Measurements from ENCODE around the gene FNBP1L. TPM values are rescaled to one million over a fixed set of nuclear protein-coding genes. Genes with fewer than 3 reads are reported as not detected.
A peak's percentile ranks its signal among the peaks of the same experiment; 100 is the strongest.
"Not testable (repeated sequence)": the region's sequence is repeated elsewhere in the genome, so short reads cannot be mapped to it uniquely, and the experiment has no call there.

The FNBP1L gene
- polyA plus RNA-seq, 6 donors from 2014 or later, result 1.6 to 4.6 (median 2.2) TPM; not detected in 1

GRCh38 chr1:93591291-93591675 is 143.4 kb downstream of the FNBP1L start:
- peaks cover 18 to 30% (median 22%) of the 10 kb centered on the region in 3 donors for H3K4me1 Mint-ChIP-seq
- not testable (repeated sequence) for H3K9me3 Mint-ChIP-seq; DNase-seq; ATAC-seq (ENCODE audit: low read depth in 2 of 2); H3K27me3 Mint-ChIP-seq
- peaks cover 15 to 17% of the 10 kb centered on the region in 2 donors for H3K36me3 Mint-ChIP-seq
- peak overlapping the region in 1 of 6 donors; percentile 76 for H3K27ac Mint-ChIP-seq
- peak overlapping the region in 3 of 8 donors; percentile 70 to 75 (median 74) for H3K4me3 Mint-ChIP-seq

DNA sequence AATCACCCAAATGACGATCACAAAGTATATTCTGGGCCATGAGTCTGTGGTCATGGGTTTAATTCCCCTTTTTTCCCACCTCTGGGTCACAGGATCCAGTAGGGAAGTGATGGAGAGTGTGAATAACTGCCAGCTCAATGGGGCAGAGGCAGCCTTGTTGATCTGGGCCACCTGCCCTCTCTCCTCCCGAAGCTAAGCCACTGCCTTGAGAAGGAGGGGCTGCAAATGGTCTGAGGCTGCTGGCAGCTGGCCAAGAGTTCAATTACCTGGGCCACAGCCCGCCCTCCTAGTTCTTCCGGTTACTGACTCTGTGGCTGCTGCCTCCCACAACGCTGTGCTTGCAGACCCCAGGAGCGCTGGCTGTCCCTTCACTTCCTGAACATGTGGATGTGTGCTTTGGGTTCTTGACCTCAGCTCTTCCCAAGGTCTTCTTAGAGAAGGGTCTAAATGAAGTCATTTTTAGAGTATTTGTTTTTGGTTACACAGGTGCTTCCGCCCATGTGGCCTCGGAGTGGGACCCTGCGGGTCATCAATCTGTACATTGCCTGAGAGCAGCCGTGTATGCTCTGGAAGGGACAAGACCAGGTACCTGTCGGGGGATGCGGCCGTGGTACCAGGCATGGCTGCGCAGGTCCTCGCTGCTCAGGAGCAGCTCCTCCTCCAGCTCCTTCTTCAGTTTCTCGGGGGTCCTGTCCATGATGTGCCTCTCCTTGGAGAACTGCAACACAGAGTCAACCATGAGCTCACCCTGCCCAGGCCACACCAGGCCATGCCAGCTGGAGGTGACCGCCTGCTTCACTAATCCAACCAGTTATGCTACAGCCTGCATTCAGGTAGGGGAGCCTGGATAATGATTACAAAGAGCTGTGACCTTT is 144.0 kb downstream of the FNBP1L start:
- Mint-ChIP-seq H3K36me3 (peaks cover 13 to 17% of the 10 kb centered on the region in 2 donors), H3K4me1 (peaks cover 18 to 30% (median 22%) of the 10 kb centered on the region in 3 donors), H3K27ac (peak overlapping the region in 4 of 6 donors; percentile 76 to 93 (median 84)), H3K4me3 (peak overlapping the region in 6 of 8 donors; percentile 59 to 88 (median 72)), H3K27me3 (no peaks in the 10 kb centered on the region), H3K9me3 (no peaks in the 10 kb centered on the region)
- DNase-seq, result peak; percentile 31
- ATAC-seq (ENCODE audit: low read depth in 2 of 2), result peak; percentile 68 to 72

DNA sequence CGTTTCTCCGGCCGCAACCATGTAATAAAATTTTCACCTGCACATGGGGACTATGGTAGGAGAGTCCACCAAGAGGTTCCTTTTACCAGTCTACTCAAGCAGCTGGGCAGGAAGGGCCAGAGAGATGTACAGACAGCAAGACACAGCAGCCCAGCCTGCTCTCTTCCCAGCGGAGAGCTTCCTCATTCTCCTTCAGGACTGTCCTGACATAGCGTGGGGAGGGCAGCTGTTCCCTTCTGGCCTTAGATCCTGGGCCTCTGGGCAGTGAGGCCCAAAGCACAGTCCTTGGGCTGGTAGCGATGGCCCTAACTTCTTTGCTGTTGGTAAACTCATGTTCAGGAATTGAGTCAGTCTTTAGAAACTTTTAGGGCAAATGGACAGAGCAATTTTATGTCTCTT is 144.6 kb downstream of the FNBP1L start:
- H3K27me3 Mint-ChIP-seq, result no peaks in the 10 kb centered on the region
- H3K4me3 Mint-ChIP-seq, result peak overlapping the region in 4 of 8 donors; percentile 7 to 75 (median 60)
- peak overlapping the region in 5 of 6 donors; percentile 8 to 93 (median 76) for H3K27ac Mint-ChIP-seq

GRCh38 chr1:93593854-93594602 is 146.1 kb downstream of the FNBP1L start:
- H3K9me3 Mint-ChIP-seq, result no peaks in the 10 kb centered on the region
- peak overlapping the region in 2 of 6 donors; percentile 36 to 57 for H3K27ac Mint-ChIP-seq
- DNase-seq (no peak), ATAC-seq (ENCODE audit: low read depth in 2 of 2) (no peak)
- H3K27me3 Mint-ChIP-seq, result no peaks in the 10 kb centered on the region
- H3K4me1 Mint-ChIP-seq, result peaks cover 16 to 19% (median 17%) of the 10 kb centered on the region in 3 donors
- H3K4me3 Mint-ChIP-seq, result peak overlapping the region in 1 of 8 donors; percentile 59
- H3K36me3 Mint-ChIP-seq, result peaks cover 0 to 7% of the 10 kb centered on the region in 2 donors

More for the DNA sequence above, 144.6 kb downstream of the FNBP1L start:
- no peaks in the 10 kb centered on the region for H3K9me3 Mint-ChIP-seq
- peaks cover 18 to 30% (median 22%) of the 10 kb centered on the region in 3 donors for H3K4me1 Mint-ChIP-seq
- DNase-seq, result no peak
- no peak for ATAC-seq (ENCODE audit: low read depth in 2 of 2)
- peaks cover 13 to 17% of the 10 kb centered on the region in 2 donors for H3K36me3 Mint-ChIP-seq

- Mint-ChIP-seq H3K36me3 (peaks cover 0 to 2% of the 10 kb centered on the region in 2 donors), H3K27me3 (no peaks in the 10 kb centered on the region), H3K9me3 (no peaks in the 10 kb centered on the region), H3K4me1 (peaks cover 15 to 17% (median 16%) of the 10 kb centered on the region in 3 donors), H3K27ac (peak overlapping the region in 2 of 6 donors; percentile 10 to 57), H3K4me3 (no peak overlapping the region)
- DNase-seq (no peak), ATAC-seq (ENCODE audit: low read depth in 2 of 2) (no peak)
These were observed 146.6 kb downstream of the FNBP1L start for GRCh38 chr1:93594603-93594880.

DNA sequence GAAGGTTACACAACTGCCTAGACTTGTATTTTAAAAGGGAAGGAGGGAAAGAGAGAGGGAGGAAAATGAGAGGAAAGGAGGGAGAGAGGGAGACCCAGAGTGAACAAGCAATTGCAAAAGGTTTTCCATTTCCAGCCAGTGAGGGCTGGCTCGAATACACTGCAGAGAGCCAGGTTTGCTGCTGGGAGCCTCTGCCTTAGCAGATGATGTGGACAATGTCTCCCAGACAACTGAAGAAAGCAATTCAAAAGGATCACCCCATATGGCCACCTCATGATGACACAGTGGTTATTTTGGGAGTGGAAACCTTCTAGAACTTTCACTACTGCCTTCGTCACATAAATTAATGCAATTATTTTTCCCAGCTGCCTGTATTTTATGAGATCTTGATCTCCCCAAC is 147.3 kb downstream of the FNBP1L start:
- H3K4me3 Mint-ChIP-seq, result no peak overlapping the region
- ATAC-seq (ENCODE audit: low read depth in 2 of 2) (no peak), DNase-seq (no peak)
- no peaks in the 10 kb centered on the region for H3K9me3 Mint-ChIP-seq
- H3K36me3 Mint-ChIP-seq, result no peaks in the 10 kb centered on the region
- no peaks in the 10 kb centered on the region for H3K27me3 Mint-ChIP-seq
- peaks cover 14 to 17% (median 15%) of the 10 kb centered on the region in 3 donors for H3K4me1 Mint-ChIP-seq
- H3K27ac Mint-ChIP-seq, result peak overlapping the region in 3 of 6 donors; percentile 6 to 93 (median 48)

- H3K27me3 Mint-ChIP-seq, result no peaks in the 10 kb centered on the region
- ATAC-seq (ENCODE audit: low read depth in 2 of 2) (no peak), DNase-seq (no peak)
- no peaks in the 10 kb centered on the region for H3K9me3 Mint-ChIP-seq
- H3K27ac Mint-ChIP-seq, result no peak overlapping the region
- no peaks in the 10 kb centered on the region for H3K36me3 Mint-ChIP-seq
- H3K4me1 Mint-ChIP-seq, result peaks cover 13 to 17% (median 14%) of the 10 kb centered on the region in 3 donors
- no peak overlapping the region for H3K4me3 Mint-ChIP-seq
These were observed 147.8 kb downstream of the FNBP1L start for GRCh38 chr1:93595743-93596142.

DNA sequence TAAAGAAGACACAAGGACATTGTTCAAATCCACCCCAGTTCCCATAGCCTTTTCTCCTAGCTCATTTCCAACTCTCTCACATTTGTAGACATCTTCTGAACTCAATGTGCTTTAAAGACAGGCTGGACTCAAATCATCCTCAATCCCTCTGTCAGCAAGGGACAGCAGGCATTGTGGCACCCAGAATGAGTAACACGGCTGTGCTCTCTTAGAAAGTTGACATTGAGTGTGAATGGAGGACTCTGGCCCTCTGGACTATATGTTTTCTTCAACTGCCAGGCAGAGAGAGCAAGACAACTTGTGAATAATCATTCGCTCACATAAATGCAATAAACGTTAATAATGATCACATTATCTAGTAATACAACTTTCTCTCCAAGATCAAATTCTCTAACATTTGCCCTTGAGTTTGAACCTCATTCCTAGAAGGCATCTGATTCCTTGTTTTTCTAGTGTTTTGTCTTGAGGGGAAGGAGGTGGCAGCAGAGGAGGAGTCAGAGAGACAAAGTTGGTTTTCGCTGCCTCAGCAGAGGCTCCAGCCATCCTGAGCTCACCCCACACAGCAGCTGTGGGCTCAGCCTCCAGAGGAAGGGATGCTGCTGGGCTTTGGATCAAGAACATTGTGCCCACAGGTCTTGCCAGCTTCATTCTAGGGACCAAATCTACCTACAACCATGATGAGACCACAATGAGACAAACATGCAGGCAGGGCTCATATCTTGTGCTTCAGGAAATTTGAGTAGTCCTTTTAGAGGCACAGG is 148.6 kb downstream of the FNBP1L start:
- H3K9me3 Mint-ChIP-seq, result no peaks in the 10 kb centered on the region
- H3K4me1 Mint-ChIP-seq, result peaks cover 11 to 14% (median 12%) of the 10 kb centered on the region in 3 donors
- no peak for DNase-seq
- no peaks in the 10 kb centered on the region for H3K27me3 Mint-ChIP-seq
- ATAC-seq (ENCODE audit: low read depth in 2 of 2), result no peak
- no peak overlapping the region for H3K4me3 Mint-ChIP-seq
- no peaks in the 10 kb centered on the region for H3K36me3 Mint-ChIP-seq
- H3K27ac Mint-ChIP-seq, result peak overlapping the region in 1 of 6 donors; percentile 34

DNA sequence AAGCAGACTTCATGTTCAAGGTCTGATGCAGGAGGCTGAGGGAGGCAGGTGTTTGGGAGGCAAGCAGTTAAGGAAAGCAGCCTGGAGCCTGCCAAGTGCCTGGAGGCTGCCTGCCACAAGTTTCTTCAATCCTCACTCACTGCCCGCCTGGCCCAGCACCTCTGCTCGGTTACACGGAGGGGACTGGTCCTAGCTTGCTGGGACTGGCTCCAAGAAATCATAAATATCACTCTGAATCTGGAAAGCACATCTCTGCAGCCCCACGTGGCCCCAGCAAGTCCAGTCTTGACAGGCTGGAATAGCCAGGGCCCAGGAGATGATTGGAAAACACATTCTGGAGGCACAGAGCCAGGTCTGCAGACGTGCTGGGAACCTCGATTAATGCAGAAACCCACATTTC is 149.8 kb downstream of the FNBP1L start:
- Mint-ChIP-seq H3K4me1 (peaks cover 0 to 2% (median under 1%) of the 10 kb centered on the region in 3 donors), H3K27ac (no peak overlapping the region), H3K36me3 (no peaks in the 10 kb centered on the region), H3K27me3 (no peaks in the 10 kb centered on the region), H3K9me3 (no peaks in the 10 kb centered on the region), H3K4me3 (no peak overlapping the region)
- no peak for DNase-seq
- ATAC-seq (ENCODE audit: low read depth in 2 of 2), result no peak

GRCh38 chr1:93598396-93598795 is 150.5 kb downstream of the FNBP1L start:
- peaks cover 0 to 2% (median 0%) of the 10 kb centered on the region in 3 donors for H3K4me1 Mint-ChIP-seq
- no peak overlapping the region for H3K4me3 Mint-ChIP-seq
- DNase-seq (no peak), ATAC-seq (ENCODE audit: low read depth in 2 of 2) (no peak)
- H3K27ac Mint-ChIP-seq, result peak overlapping the region in 2 of 6 donors; percentile 72 to 94
- no peaks in the 10 kb centered on the region for H3K27me3 Mint-ChIP-seq
- no peaks in the 10 kb centered on the region for H3K9me3 Mint-ChIP-seq
- H3K36me3 Mint-ChIP-seq, result no peaks in the 10 kb centered on the region

DNA sequence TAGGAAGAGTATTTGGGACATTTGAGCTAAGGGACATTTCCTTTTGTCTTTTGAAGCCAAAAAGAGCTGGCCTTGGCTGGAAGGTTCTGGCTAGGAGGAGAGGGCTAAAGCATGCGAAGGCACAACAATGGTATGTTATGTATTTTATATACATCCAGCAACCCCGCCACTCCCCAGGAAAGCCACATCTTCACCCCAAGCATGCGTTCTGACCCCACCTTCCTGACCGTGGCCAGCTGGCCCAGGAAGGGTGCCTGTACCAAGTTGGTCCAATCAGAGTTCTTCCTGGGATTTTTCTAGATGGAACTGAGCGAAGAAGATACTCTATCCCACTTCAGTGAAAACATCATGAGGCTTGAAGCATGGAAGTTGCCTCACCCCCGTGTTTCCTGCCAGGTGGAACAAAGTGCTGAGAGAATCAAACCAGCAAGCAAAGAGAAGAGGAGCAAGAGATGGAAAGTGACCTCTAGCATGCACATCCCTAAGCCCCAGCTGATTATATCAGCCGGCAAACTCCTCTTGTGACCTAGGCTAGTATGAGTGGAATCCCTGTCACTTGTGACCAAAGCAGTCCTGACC is 151.0 kb downstream of the FNBP1L start:
- Mint-ChIP-seq H3K4me3 (no peak overlapping the region), H3K9me3 (no peaks in the 10 kb centered on the region), H3K36me3 (no peaks in the 10 kb centered on the region), H3K4me1 (peaks cover 0 to 2% (median 0%) of the 10 kb centered on the region in 3 donors), H3K27ac (peak overlapping the region in 3 of 6 donors; percentile 43 to 94 (median 72)), H3K27me3 (no peaks in the 10 kb centered on the region)
- DNase-seq, result no peak
- no peak for ATAC-seq (ENCODE audit: low read depth in 2 of 2)

- Mint-ChIP-seq H3K4me1 (no peaks in the 10 kb centered on the region), H3K27me3 (no peaks in the 10 kb centered on the region), H3K36me3 (no peaks in the 10 kb centered on the region), H3K9me3 (no peaks in the 10 kb centered on the region), H3K27ac (peak overlapping the region in 1 of 6 donors; percentile 43), H3K4me3 (no peak overlapping the region)
- DNase-seq, result no peak
- no peak for ATAC-seq (ENCODE audit: low read depth in 2 of 2)
These were observed 151.6 kb downstream of the FNBP1L start for GRCh38 chr1:93599479-93599878.

DNA sequence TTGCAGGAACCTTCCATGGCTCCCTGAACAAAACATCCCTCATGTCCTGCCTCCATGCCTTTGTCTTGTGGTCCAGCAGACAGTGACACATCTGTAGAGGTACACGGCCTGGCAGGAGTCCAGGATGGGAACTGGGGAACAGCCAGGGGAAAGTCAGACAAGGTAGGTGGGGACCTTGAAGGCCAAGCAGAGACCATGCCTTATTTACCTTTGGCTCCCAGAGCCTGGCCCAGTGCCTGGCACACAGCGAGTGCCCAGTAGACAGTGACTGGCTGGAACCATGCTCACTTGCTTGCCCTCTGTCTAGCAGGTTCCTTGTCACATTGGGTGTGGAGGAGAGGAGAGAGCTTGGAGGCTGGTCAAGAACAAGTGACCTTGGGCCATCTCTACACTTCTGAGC is 152.7 kb downstream of the FNBP1L start:
- Mint-ChIP-seq H3K27ac (no peak overlapping the region), H3K9me3 (no peaks in the 10 kb centered on the region), H3K27me3 (no peaks in the 10 kb centered on the region), H3K4me3 (no peak overlapping the region), H3K4me1 (no peaks in the 10 kb centered on the region), H3K36me3 (peaks cover 0 to 7% of the 10 kb centered on the region in 2 donors)
- ATAC-seq (ENCODE audit: low read depth in 2 of 2) (no peak), DNase-seq (no peak)

Data from naive B cell (primary cell).